Activated CD8-positive, alpha-beta memory T cell treated with anti-CD3 and anti-CD28 coated beads for 1 hour (primary cell): ENCODE measurements around the gene ABO.
"Not testable (repeated sequence)": the region's sequence is repeated elsewhere in the genome, so short reads cannot be mapped to it uniquely, and the experiment has no call there.

Source experiments
- DNase-seq, 2 donors: peaks; one replicate each; pipeline ENCODE4 v3.0.0-alpha.2; 2020; ENCODE audit warnings: low read depth in 1 of 2; ENCODE audit errors: extremely low read depth in 1 of 2

ABO gene

GRCh38 chr9:133226219-133227171 is 48.5 kb downstream of the ABO start:
- no peak for DNase-seq

GRCh38 chr9:133225171-133226011 is 49.6 kb downstream of the ABO start:
- DNase-seq = no peak

- no peak for DNase-seq
These were observed 50.2 kb downstream of the ABO start for GRCh38 chr9:133224762-133225161.

- not testable (repeated sequence) for DNase-seq
These were observed 51.7 kb downstream of the ABO start for GRCh38 chr9:133223159-133223756.

- DNase-seq = not testable (repeated sequence)
These were observed 53.0 kb downstream of the ABO start for GRCh38 chr9:133221994-133222393.

- no peak for DNase-seq
These were observed 53.7 kb downstream of the ABO start for GRCh38 chr9:133221177-133221809.

GRCh38 chr9:133218049-133218975 is 56.7 kb downstream of the ABO start:
- DNase-seq = not testable (repeated sequence)

GRCh38 chr9:133217333-133217988 is 57.5 kb downstream of the ABO start:
- DNase-seq = not testable (repeated sequence)

GRCh38 chr9:133214276-133214675 is 60.7 kb downstream of the ABO start:
- DNase-seq = not testable (repeated sequence)

GRCh38 chr9:133210609-133211008 is 64.4 kb downstream of the ABO start:
- DNase-seq = no peak

- DNase-seq = no peak
These were observed 64.8 kb downstream of the ABO start for GRCh38 chr9:133210202-133210532.

- not testable (repeated sequence) for DNase-seq
These were observed 65.4 kb downstream of the ABO start for GRCh38 chr9:133209327-133210201.

- DNase-seq = not testable (repeated sequence)
These were observed 66.1 kb downstream of the ABO start, which contains the start of gene OBP2B for GRCh38 chr9:133208880-133209300. Gene OBP2B, minus strand, starts transcription at chr9:133209250. Its CDS starts 51 bp downstream, at chr9:133209199.

GRCh38 chr9:133208171-133208879 is 66.7 kb downstream of the ABO start:
- DNase-seq = not testable (repeated sequence)

- no peak for DNase-seq
These were observed 67.3 kb downstream of the ABO start for GRCh38 chr9:133207540-133208170.

GRCh38 chr9:133207021-133207531 is 67.9 kb downstream of the ABO start:
- DNase-seq = no peak
